Hematopoietic multipotent progenitor cell treated with erythropoietin and hydrocortisone succinate and interleukin-3 and kit ligand, for 6 days (in vitro differentiated cells): ENCODE measurements around the gene GRIK3.
"Not testable (repeated sequence)": the region's sequence is repeated elsewhere in the genome, so short reads cannot be mapped to it uniquely, and the experiment has no call there.

Source experiments
- DNase-seq: peaks from one replicate; pipeline ENCODE4 v3.0.0-alpha.2; 2015

The GRIK3 gene

DNA sequence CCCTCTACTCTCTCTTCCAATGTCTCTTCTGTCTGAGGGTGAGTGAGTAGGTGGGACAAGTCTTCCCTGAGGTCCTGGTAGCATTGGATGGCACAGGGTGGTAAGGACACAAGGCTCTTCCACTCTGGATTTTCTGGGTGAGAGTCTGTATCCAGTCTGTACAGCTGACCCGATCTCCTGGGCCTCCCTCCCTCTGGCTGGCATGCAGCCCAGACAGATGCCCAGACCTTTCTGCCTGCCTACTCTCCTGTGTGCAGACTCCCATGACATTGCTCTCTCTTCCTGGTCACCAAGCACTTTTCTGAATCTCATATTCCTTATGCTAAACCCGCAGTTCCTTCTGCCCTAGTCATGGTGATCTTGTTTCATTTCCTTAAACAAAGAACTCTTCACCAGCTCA lies 100.3 kb downstream of the GRIK3 start:
- no peak for DNase-seq

DNA sequence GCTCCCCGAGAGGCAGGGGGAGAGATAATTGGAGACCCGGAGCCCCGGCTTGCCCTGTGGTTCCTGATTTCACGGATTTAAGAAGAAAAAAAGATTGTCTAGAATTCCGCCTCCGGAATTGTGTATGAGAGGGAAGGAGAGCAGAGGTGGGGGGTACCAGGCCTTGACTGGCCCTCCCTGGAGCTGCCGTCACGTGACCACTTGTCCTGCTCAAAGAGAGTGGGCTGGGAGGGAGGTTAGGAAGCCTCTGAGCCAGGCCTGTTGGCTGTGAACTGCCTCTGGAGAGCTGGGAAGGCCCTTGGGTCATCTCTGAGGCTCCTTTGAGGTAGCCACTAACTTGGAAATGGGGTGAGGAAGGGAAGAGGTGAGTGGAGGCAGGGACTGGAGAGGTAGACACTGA lies 106.5 kb downstream of the GRIK3 start:
- no peak for DNase-seq

DNA sequence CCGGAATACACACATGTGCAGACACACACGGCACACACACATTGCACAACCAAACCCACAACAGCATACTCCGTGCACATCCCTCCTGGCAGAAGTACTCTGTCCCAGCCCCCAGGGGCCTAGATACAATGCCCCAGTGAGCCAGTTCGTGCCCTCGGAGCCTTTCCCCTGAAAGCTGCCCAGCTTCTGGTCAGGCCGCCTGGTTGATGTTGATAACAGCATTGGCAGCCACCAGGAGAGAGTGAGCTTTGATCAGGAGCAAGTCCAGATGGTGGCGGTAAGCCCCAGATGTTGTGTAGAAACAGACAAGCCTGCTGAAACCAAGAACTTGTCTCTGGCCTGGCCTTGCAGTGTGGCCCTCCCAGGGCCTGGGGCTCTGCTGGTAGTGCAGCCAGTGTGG lies 109.1 kb downstream of the GRIK3 start:
- DNase-seq: peak; percentile 7

DNA sequence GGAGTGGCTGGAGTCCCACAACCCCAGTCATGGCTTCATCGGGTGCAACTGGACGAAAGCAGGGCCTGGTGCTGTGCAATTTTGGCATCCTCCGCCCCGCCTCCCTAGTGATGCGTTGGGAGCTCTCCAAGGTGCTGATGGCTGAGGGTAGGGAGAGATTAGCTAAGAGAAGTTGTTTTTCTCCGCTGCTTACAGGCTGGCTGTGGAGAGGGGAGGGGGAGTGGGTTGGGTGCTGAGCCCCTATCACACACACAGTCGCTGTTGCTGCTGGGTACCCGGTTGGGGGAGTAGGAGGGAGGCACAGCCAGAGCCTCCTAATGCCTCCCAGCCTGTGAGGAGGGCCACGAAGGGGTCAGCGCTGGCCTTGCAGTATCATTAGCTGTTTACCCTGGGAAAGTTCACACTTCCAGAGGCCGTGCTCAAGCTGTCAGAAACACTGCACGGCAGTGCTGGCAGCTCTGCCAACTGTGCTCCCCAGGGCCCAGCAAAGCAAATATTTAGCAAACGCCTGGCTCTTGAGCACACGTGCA lies 110.0 kb downstream of the GRIK3 start:
- peak; percentile 80 for DNase-seq

DNA sequence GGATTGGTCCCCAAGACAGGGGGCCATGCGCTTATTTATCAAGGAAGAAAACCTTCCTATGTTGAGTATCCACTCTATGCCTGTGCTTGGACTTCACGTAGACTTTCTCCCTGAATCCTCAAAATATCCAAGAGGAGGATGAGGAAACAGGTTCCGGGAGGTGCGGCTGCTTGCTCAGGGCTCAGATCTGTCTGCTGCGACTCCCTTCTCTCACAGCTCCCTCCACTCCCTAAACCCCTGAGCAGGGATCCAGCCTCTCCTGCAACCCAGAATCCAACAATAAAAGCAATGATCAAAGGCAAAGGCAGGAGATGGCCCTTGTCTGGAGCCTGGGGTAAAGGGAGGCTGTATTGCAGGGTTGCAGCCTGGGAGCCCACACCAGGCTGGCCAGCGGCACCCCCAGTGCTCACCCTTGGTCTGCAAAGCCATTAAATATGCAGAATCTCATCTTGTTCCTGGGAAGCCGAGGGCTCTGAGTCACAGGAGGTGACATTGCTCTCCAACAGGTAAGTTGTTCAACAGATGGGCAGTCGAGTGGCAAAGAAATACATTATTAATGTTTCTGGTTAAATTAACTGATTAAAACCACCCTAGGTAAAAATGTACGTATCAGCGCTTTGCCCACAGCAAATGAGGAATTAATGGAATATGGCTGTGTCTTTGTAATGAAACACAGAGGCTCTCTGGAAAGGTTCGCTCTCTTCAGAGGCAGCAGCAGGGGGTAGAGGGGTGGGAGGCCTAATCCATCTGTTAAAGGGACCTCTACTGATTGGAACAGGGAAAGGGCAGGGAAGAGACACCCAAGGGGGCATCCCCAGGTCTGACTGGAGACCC lies 111.5 kb downstream of the GRIK3 start:
- DNase-seq: no peak

DNA sequence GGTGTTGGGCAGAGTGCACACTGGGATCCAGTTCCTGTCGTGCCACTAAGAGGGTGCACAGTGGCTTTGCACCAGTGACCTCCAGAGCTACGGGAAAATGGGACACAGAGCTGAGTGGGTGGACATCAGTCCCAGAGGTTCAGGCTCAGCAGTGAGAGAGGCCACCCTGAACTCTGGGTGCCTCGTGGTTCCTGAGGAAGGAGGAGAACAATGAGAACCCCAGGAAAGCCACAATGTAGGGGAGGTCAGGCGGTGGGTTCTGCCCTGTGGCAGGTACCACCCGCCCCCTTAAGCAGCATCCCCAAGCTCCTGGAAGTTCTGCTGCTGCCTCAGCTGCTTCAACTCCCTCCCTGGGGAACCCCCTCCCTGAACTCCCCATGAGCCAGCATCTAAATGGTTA lies 112.2 kb downstream of the GRIK3 start:
- DNase-seq: no peak

DNA sequence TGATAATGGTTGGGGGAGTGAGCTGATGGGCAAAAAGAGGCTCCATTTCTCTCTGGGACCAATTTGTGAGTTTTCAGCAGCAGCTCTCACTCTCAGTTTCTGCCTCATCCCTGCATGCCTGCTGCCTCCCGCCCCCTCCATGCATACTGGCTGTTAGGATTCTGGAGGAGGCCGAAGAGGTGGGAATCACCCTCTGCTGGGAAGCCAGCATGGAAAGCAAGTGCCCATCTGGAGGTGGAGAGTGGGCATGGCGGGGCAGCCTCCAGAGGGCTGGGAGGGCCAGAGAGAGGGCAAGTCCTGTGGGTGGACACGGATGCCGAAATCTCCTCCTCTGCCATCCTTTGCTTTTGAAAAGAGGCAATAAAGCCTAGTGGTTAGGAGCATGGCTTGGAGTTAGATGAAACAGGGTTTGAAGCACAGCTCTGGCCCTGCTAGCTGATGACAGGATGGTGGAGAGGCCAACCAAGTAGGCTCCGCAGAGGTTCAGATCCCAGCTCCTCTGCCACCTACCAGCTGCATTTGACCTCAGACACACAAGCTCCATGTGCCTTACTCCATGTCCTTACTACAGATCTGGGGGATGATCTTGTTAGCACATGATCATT lies 113.4 kb downstream of the GRIK3 start:
- DNase-seq: no peak

DNA sequence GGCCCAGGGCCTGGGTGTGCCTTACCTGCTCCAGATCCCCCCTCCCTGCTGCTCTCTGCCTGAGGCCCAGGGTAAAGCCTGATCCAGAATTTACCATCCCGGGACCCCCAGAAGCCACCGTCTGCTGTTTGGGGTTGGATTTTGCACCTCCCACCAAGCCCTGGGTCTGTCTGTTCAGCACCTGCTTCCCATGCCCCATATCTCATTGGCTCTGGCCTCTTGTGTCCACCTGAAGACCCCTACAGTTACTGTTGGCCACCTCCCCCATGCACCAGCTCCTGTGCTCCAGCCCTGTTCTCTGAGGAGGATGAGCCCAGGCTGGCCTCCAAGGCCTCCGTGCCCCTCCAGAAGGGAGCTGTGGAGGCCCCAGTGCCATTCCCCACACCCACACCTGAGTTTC lies 113.9 kb downstream of the GRIK3 start:
- no peak for DNase-seq

DNA sequence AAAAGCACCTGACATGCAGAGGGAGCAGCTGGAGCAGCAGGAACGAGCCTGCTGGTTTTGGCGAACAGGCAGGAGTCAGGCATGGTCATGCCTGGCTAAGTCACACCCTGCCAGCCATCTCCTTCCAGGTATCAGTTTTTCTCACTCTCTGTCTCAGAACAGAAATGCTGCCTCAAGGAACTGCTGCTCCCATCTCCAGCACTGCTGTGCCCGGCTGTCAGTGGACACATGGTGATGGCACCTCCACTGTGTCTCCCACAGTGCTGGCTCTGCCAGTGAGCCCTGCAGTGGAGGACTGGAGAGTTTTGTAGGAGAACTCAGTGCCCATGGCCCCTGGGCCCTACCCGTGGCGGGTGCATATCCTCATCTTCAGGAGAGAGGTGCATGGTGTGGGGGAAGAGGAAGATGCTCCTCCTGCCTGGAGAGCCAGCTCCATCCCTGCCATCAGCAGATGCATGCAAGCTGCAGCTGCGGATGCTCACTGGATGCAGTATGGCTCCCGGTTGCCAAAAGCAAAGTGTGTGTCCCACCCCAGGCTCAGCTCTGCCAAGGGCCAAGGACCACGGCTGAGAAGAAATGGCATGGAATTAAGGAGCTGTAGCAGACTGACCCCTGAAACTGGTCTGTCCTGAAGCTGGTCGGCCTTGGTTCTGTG lies 114.7 kb downstream of the GRIK3 start:
- no peak for DNase-seq

DNA sequence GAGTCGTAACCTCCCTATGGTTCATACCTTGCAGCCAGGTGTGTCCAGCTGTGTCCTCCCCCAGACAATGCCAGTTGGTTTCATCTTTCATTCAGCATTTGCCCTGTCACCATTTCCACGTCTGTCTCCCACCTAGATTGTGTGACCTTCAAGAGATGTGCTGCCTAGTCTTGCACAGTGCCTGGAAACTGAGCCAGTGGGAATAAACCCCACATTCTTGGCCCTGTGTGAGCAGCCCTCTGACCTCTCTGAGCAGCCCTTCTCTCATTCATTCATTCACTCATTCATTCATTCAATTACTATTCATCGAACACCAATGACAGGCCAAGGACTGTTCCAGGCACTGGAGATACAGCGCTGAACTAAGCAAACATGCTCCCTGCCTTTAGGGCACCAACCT lies 115.7 kb downstream of the GRIK3 start:
- DNase-seq: no peak

DNA sequence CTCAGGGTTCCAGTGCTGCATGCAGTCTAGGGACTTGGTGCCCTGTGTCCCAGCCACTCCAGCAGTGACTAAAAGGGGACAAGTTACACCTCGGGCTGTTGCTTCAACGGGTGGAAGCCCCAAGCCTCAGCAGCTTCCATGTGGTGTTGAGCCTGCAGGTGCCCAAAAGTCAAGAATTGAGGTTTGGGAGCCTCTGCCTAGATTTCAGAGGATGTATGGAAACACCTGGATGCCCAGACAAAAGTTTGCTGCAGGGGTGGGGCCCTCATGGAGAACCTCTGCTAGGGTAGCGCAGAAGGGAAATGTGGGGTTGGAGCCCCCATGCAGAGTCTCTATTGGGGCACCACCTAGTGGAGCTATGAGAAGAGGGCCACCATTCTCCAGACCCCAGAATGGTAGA lies 117.8 kb downstream of the GRIK3 start:
- DNase-seq: not testable (repeated sequence)

DNA sequence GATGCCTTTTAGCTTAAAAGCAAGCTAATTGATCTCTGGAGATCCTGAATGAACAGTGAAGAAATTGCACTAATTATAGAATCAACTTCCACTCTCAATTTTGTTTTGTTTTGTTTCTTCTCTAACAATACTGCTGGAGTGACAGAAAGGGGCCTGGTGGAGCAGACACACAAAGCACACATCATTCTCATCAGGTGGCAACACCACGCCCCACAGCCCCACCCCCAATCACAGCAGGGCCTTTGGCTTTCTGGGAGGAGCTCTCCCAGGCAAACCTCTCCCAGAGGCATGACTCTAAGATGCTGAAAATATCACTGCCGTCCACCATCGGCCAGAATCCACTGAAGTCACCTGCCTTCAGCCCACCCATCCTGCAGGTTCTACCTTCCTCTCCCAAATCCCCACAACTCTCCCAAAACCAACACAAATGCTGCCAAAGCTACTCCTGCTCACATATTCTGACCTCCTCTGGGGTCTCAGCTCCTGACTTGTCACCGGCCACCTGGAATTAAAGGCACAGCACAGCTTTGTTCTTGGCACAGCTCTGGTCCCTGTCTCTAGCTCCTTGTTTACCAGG lies 120.7 kb downstream of the GRIK3 start:
- no peak for DNase-seq

DNA sequence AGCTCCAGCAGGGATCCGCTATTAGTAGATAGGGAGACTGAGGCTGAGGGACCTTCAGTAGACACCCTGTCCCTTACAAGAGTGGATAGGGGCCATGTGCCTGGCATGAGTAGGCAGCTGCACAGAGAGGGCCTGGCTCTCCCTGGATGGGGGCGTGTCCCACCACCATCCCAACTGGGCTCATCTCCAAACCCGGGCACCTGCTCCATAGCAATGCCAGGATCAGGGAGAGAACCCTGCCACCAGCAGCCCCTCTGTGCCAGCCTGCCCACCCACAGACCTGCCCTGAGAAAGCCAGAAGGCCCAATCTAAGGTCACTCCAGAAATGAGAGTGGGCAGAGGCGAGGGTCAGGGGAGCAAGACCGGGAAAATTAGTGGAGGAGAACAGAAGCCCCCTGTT lies 121.3 kb downstream of the GRIK3 start:
- no peak for DNase-seq

DNA sequence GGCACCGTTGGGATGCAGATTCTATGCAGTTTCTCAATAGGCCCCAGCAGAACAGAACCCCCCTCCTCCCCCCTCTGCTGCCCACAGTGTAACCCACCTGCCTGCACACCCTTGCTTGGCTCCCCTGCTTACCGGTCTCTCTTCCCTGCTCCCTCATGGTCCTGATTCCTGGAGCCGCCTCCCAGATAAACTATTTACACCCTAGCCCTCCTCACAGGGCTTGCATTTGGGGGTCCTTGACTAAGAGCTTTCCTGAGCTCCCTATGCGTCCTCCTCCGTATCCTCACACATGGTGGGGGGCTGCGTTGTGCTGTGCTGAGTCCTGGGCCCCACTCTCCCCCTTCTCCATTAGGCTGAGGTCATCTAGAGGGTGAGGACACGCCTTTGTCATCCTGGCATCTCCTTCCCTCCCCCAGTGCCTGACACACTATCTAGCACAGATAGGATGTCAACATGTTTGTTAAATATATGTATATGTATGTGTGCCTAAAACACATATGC lies 121.9 kb downstream of the GRIK3 start:
- no peak for DNase-seq

DNA sequence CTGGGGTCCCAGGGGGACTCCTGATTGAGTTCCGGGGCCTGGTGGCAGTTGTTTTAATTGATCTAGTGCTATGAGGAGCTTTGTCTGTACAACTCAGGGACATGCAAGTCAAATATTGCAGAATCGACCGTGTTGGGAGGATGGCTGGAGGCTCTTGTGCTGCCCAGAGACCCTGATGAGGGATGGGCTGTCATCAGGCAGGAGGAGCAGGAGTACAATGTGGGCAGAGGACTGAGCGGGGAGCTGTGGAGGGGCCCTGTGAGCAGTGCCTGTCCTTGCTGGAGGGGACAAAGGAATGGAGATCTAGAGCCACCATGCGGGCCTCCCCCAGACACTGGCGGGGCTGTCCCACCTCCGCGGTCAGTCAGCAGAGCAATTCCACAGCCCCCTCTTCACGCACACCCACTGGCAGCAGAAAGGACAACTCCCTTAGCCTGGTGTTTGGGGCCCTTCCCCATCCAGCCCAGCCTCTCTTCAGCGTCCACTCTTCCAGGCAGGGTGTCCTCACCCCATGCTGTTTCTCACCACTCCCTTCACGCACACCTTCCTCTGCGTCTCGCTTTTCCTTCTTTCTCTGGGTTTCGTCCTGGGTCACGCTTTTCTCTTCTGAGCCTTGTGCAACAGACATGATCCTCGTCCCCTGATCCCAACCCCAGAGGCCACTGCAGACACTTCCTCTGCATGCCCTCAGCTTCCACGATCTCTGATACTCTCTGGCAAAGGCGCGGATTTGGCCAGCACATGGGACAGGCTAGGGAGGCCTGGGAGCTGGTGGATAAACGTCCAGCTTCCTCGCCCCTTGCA lies 122.6 kb downstream of the GRIK3 start:
- no peak for DNase-seq

DNA sequence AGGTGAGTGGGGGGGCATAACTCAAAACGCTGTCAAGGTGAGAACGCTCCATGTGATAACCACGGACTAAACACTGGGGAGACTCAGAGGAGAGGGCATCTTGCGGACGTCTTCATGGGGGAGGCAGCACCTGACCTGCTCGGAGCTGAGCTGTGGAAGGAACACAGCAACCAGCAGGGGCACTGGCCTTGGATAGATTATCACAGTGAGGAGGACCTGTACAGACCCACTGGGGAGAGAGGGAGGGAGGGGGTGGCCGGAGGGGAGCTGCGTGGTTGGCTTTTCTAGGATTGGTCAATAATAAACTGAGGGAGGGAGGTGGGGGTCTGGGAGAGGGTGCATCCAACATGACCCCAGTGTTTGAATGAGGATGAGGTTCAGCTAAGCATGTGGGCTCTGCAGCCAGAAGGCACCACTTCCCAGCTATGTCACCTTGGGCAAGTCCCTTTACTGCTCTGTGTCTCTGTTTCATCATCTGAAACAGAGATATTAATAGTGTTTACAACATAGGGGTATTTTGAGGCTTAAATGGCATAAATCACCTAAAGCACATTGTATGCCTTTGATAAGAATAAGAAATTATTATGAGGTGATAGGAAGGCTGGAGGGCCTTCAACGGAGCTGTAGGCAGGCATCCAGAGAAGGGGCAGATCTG lies 123.3 kb downstream of the GRIK3 start:
- DNase-seq: no peak

DNA sequence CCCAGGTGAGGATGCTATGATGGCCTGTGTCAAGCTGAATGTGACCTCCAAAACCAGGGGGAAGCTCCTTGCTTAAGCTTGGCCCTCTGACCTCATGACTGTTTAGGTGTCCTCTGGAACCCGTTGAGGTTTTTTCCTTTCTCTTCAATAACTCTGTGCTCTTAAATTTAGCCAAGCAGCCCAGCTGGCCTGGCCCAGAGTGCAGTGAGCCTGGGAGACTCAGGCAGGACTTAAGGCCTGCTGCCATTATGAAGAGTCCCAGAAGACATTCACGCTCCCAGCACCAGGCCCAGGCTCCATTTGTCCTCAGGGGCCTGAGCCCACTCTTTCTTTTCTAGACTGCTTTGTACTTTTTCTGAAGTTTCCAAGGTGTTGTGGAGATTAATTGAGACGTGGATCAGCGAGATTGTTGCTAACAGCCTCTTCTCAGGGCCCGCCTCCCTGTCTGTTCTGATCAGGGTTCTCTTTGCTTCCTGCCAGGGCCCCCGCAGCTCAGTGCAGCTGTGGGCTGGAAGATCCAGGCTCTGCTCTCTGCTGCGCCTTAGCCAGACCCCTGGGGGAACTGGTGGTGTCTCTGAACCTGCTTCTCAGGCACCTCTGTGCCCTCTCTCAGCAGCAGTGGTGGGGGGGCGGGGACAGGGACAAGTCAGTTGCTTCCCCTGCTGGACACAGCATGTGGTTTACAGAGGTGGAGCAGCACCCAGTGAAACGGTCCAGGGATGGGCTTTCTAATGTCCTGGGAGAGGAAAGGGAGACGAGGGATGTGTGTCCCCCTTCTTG lies 124.2 kb downstream of the GRIK3 start:
- DNase-seq: no peak

DNA sequence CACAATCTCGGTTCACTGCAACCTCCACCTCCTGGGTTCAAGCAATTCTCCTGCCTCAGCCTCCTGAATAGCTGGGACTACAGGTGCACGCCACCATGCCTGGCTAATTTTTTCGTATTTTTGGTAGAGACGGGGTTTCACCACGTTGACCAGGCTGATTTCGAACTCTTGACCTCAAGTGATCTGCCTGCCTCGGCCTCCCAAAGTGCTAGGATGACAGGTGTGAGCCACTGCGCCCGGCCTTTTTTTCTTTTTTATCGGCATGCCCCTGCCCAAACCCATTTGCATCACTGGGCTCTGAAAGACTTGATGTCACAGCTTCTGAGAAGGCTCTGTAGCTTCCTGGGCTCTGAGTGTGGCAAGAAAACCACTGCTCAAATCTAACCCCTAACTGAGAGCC lies 125.0 kb downstream of the GRIK3 start:
- not testable (repeated sequence) for DNase-seq

DNA sequence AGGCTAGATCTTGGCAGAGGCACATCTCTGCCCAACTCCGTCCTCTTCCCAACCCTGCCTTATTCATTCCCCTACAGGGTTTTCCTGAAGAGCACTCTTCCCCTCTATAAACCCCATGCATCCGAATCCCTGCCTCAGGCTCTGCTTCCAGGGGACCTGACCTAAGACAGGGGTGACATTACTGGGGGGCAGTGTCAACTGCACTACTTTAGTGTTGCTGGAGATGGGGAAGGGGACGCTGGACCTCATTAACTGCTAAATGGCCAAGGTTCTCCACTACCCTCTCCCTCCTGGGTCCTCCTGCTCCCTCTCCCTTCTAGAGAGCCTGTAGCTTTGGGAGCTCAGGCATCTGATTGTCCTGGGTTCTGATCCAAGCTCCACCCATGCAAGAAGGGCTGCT lies 126.2 kb downstream of the GRIK3 start:
- no peak for DNase-seq

DNA sequence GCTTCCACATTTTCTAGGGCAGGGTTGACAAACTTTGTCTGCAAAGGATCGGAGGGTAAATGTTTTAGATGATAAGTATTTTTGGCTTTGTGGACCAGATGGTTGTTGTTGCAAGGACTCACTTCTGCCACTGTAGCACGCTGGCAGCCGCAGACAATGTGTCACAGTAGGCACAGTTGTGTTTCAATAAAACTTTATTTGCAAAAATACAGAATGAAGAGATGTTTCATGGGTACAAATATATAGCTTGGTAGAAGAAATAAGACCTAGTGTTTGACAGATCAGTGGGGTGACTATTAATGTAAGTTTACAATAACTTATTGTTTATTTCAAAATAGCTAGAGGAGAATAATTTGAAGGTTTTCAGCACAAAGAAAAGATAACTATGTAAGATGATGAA lies 127.8 kb downstream of the GRIK3 start:
- DNase-seq: no peak

DNA sequence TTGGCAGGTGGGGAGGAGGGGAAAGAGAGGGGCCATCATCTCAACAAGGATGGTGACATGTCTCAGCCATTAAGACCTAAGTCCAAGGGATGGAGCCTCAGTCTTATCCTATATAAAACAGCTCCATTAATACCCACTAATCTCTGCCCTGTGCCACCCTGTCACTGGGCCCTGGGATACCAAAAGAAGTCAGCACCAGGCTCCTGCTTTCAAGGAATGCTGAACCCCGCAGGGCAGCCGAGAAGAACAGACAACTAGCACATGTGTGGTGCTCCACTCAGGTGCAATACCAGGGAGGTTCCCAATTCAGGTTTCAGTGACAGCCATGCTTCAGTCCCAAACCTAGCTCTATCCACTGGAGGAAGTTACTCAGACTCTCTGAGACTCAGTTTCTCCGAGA lies 128.4 kb downstream of the GRIK3 start:
- DNase-seq: no peak
